ENCODE measurements around the gene HADHA. TPM values are rescaled to one million over a fixed set of nuclear protein-coding genes. Genes with fewer than 3 reads are reported as not detected.

HADHA gene
- total RNA-seq, 1 experiment from 2014 or later = 101 TPM

DNA sequence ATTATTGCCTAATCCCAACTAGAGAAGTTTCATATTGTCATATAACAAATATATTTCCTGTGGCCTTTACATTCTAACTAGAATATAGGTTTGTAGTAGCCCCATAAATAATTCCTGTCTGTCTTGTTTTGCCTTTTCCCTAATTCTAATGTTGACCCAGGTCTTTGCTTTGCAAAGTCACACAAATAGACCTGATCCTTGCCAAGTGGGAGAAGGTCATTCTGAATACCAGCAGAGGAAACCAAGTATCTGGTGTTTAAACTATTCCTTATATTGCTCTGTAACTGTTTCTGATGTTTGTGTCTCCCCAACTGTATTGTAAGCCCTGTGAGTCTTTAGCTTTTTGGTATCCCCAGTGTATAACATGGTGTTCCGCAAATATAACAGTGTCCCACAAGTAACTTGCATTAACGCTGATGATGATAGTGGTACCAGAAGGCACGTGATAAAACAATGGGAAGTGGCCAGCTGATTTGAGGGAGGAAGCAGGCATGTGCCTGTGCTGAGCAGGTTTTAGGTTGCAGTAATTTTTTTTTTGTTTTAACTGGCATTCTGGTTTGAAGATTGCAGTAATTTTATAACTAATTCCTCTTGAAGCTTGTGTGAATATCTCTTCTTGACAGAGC is 11.4 kb upstream of the HADHA start:
- Histone ChIP-seq H3K4me2 (ENCODE audit: low read length) (no peak overlapping the region), H3K9ac (ENCODE audit: low read length) (no peak overlapping the region), H3K27ac (ENCODE audit: low read depth, low read length) (no peak overlapping the region), H3K9me2 (ENCODE audit: insufficient read depth) (no peaks in the 10 kb centered on the region), H3K4me1 (ENCODE audit: control insufficient read depth in 1 of 2, insufficient read depth in 2 of 2, low read length in 2 of 2) (no peaks in the 10 kb centered on the region), H2AFZ (ENCODE audit: low read depth, low read length, poor library complexity, severe bottlenecking) (no peak overlapping the region), H3K9me3 (ENCODE audit: control insufficient read depth in 1 of 2, insufficient read depth in 1 of 2, low read depth in 1 of 2, low read length in 2 of 2) (no peaks in the 10 kb centered on the region), H4K20me1 (ENCODE audit: insufficient read depth) (peaks cover 6% of the 10 kb centered on the region; the same call in 1 of the 2 replicates), H3K27me3 (ENCODE audit: insufficient read depth, low read length) (no peaks in the 10 kb centered on the region), H3K79me2 (ENCODE audit: insufficient read depth, low read length) (peaks cover 27% of the 10 kb centered on the region), H3K4me3 (replicated peaks in 1 of 2; ENCODE audit: low read depth in 1 of 2, low read length in 2 of 2) (no peak overlapping the region), H3K36me3 (ENCODE audit: control insufficient read depth in 1 of 2, insufficient read depth in 2 of 2, low read length in 2 of 2) (no peaks in the 10 kb centered on the region)
- DNase-seq (ENCODE audit: low read depth, low spot score) (no peak), ATAC-seq (no peak)
- CTCF ChIA-PET = no interaction called here
- TSS peak; percentile 17 for BruUV-seq (replicated peaks)
- RAD21 ChIA-PET (ENCODE audit: low non-redundant PET in 1 of 2, low total read pairs in 2 of 2, uncharacterized antibody in 2 of 2, unreplicated experiment in 2 of 2) = no interaction called here
- POLR2A ChIA-PET = interaction anchor here (2.4 kb wide), 1 partner anchor 11 kb away, joined by 6 read pairs; the partner anchor contains the start of genes HADHA and HADHB
- no peak for TF ChIP-seq CBX3 (IDR thresholded peaks at IDR 0.05; ENCODE audit: low read depth)
- TF ChIP-seq EZH2 (IDR thresholded peaks at IDR 0.05) = no peak
- intact Hi-C loops (cut with micrococcal nuclease) = no loop called here

DNA sequence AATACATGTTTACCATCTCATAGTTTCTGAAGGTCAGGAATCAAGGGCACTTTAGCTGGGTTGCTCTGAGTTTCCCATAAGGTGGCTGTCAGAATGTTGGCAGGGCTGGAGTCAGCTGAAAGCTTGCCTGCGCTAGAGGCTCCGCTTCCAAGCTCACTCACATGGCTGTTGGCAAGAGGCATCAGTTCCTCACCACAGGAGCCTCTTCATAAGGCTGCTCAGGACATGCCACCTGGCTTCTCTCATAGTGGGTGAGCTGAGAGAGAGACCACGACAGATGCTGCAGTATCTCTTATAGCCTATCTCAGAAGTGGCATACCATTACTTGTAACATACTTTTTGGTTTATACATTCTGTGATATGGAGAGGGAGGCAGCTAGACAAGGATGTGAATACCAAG is 7.5 kb upstream of the HADHA start:
- TF ChIP-seq EZH2 (IDR thresholded peaks at IDR 0.05) (no peak), RAD21 (IDR thresholded peaks at IDR 0.05; ENCODE audit: low read depth) (no peak), ZNF274 (IDR thresholded peaks at IDR 0.05; ENCODE audit: low read depth, low read length) (no peak), ZFX (IDR thresholded peaks at IDR 0.05) (no peak), SRF (IDR thresholded peaks at IDR 0.05; ENCODE audit: low read depth) (no peak)
- TF ChIP-seq, protein P1, sequence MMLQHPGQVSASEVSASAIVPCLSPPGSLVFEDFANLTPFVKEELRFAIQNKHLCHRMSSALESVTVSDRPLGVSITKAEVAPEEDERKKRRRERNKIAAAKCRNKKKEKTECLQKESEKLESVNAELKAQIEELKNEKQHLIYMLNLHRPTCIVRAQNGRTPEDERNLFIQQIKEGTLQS (IDR thresholded peaks at IDR 0.05) = no peak
- H3K4me2 ChIP-seq (ENCODE audit: low read length) = no peak overlapping the region
- H3K27ac ChIP-seq (ENCODE audit: low read depth, low read length) = no peak overlapping the region
- intact Hi-C loops (cut with micrococcal nuclease) = no loop called here
- H3K9ac ChIP-seq (ENCODE audit: low read length) = no peak overlapping the region
- no peak overlapping the region for H3K4me3 ChIP-seq (replicated peaks in 1 of 2; ENCODE audit: low read depth in 1 of 2, low read length in 2 of 2)
- no peaks in the 10 kb centered on the region for H3K9me3 ChIP-seq (ENCODE audit: control insufficient read depth in 1 of 2, insufficient read depth in 1 of 2, low read depth in 1 of 2, low read length in 2 of 2)
- no peak for ATAC-seq
- H3K27me3 ChIP-seq (ENCODE audit: insufficient read depth, low read length) = no peaks in the 10 kb centered on the region
- POLR2A ChIA-PET = no interaction called here
- BruUV-seq (replicated peaks) = no TSS peak
- DNase-seq (ENCODE audit: low read depth, low spot score) = no peak
- H3K4me1 ChIP-seq (ENCODE audit: control insufficient read depth in 1 of 2, insufficient read depth in 2 of 2, low read length in 2 of 2) = no peaks in the 10 kb centered on the region; a peak in 1 of 4 replicates
- peaks cover 62% of the 10 kb centered on the region for H3K79me2 ChIP-seq (ENCODE audit: insufficient read depth, low read length)
- no peaks in the 10 kb centered on the region for H3K36me3 ChIP-seq (ENCODE audit: control insufficient read depth in 1 of 2, insufficient read depth in 2 of 2, low read length in 2 of 2)
- peaks cover 6% of the 10 kb centered on the region; the same call in 1 of the 2 replicates for H4K20me1 ChIP-seq (ENCODE audit: insufficient read depth)
- RAD21 ChIA-PET (ENCODE audit: low non-redundant PET in 1 of 2, low total read pairs in 2 of 2, uncharacterized antibody in 2 of 2, unreplicated experiment in 2 of 2) = no interaction called here
- CTCF ChIA-PET = no interaction called here
- H2AFZ ChIP-seq (ENCODE audit: low read depth, low read length, poor library complexity, severe bottlenecking) = no peak overlapping the region
- H3K9me2 ChIP-seq (ENCODE audit: insufficient read depth) = no peaks in the 10 kb centered on the region

Data from HCT116 (cell line).